Suprapubic skin (tissue), 4 donors: ENCODE results near the gene CAPN7. TPM values are rescaled to one million over a fixed set of nuclear protein-coding genes. Genes with fewer than 3 reads are reported as not detected.

ENCODE experiments used
- DNase-seq, 2 donors: peaks; one replicate each; pipeline ENCODE4 v3.0.0-alpha.2; 2019; ENCODE audit warnings: low spot score in 2 of 2
- H3K27ac ChIP-seq: fragments of 200-600 bp; sonication (generic); one replicate; pipeline ENCODE4 v1.5.1; 2019
- H3K27me3 ChIP-seq: fragments of 200-600 bp; sonication (generic); one replicate; pipeline ENCODE4 v1.5.1; 2019
- H3K36me3 ChIP-seq: fragments of 200-600 bp; sonication (generic); one replicate; pipeline ENCODE4 v1.5.1; 2019
- H3K4me1 ChIP-seq: fragments of 200-600 bp; sonication (generic); one replicate; pipeline ENCODE4 v1.5.1; 2019
- H3K4me3 ChIP-seq: fragments of 200-600 bp; sonication (generic); one replicate; pipeline ENCODE4 v1.5.1; 2019; ENCODE audit warnings: mild to moderate bottlenecking
- H3K9me3 ChIP-seq: fragments of 200-600 bp; sonication (generic); one replicate; pipeline ENCODE4 v1.5.1; 2019
- CTCF ChIP-seq, 2 donors: fragments of 200-600 bp in 1 of 2; fragments of 450-650 bp in 1 of 2; sonication (generic) in 1 of 2; IDR thresholded peaks; one replicate each; pipeline ENCODE4 v1.5.1; 2016 to 2019; ENCODE audit warnings: antibody characterized with exemption in 2 of 2, mild to moderate bottlenecking in 1 of 2, moderate library complexity in 1 of 2
- EP300 ChIP-seq: sonication (generic); formaldehyde crosslinking; IDR thresholded peaks from one replicate; pipeline ENCODE4 v1.6.1; 2017; ENCODE audit warnings: antibody characterized with exemption
- POLR2A ChIP-seq, 2 donors: fragments of 450-650 bp; IDR thresholded peaks; one replicate each; pipeline ENCODE4 v1.6.1; 2017; ENCODE audit warnings: antibody characterized with exemption in 2 of 2, mild to moderate bottlenecking in 2 of 2, moderate library complexity in 2 of 2
- POLR2AphosphoS5 ChIP-seq, 3 donors: sonication (generic); formaldehyde crosslinking; IDR thresholded peaks; one replicate each; pipeline ENCODE4 v1.6.1; 2017; ENCODE audit warnings: antibody characterized with exemption in 3 of 3
- WGBS: methylation state at CpG from one replicate; pipeline ENCODE4 v1.1.5; 2018; 5-methylcytosine and 5-hydroxymethylcytosine counted together
- total RNA-seq, 4 donors: library from RNA; depleted of rRNA; stranded (reverse); fragments of >200 nt; gene quantifications; one replicate each; pipeline ENCODE4 v1.1.0, GENCODE V29; 2016

The CAPN7 gene
- total RNA-seq, 4 donors from 2014 or later: 32.0 to 112 (median 38.2) TPM

- H3K27me3 ChIP-seq: no peaks in the 10 kb centered on the region
- TF ChIP-seq POLR2A (IDR thresholded peaks at IDR 0.05): no peak
- no peak for TF ChIP-seq POLR2AphosphoS5 (IDR thresholded peaks at IDR 0.05)
- no peak for TF ChIP-seq EP300
- no peak for TF ChIP-seq CTCF (IDR thresholded peaks at IDR 0.05)
- H3K4me3 ChIP-seq: no peak overlapping the region
- H3K36me3 ChIP-seq: peaks cover 32% of the 10 kb centered on the region
- H3K9me3 ChIP-seq: no peaks in the 10 kb centered on the region
- H3K4me1 ChIP-seq: peaks cover 17% of the 10 kb centered on the region
- no peak overlapping the region for H3K27ac ChIP-seq
- DNase-seq: no peak
Measured at GRCh38 chr3:15211937-15212336, 5.9 kb downstream of the CAPN7 start.

DNA sequence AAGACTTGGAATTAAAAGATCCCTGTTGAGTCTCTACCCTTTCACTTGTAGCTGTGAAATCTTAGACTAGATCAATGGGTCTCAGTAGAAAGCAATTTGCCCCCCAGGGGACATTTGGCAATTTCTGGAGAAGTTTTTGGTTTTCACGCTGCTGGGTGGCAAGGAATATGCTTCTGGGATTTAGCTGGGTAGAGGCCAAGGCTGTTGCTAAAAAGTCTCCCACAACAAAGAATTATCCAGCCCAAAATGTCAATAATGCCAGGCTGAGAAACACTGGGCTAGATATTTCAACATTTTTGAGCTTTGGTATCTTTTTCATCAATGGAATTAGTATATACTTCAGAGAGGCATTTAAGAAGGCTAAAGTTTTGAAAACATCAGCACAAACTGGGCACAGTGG, 8.7 kb downstream of the CAPN7 start:
- no peaks in the 10 kb centered on the region for H3K4me1 ChIP-seq
- TF ChIP-seq POLR2A (IDR thresholded peaks at IDR 0.05) (no peak), EP300 (no peak), CTCF (IDR thresholded peaks at IDR 0.05) (no peak), POLR2AphosphoS5 (IDR thresholded peaks at IDR 0.05) (no peak)
- no peaks in the 10 kb centered on the region for H3K27me3 ChIP-seq
- DNase-seq: no peak
- H3K9me3 ChIP-seq: no peaks in the 10 kb centered on the region
- no peak overlapping the region for H3K4me3 ChIP-seq
- H3K27ac ChIP-seq: no peak overlapping the region
- 84% methylated on average over 1 of the region's 1 CpG for WGBS
- H3K36me3 ChIP-seq: peaks cover 57% of the 10 kb centered on the region

GRCh38 chr3:15215996-15216395, 9.9 kb downstream of the CAPN7 start:
- no peak for TF ChIP-seq EP300
- no peak for TF ChIP-seq POLR2A (IDR thresholded peaks at IDR 0.05)
- no peak for TF ChIP-seq CTCF (IDR thresholded peaks at IDR 0.05)
- Histone ChIP-seq H3K36me3 (peaks cover 62% of the 10 kb centered on the region), H3K27me3 (no peaks in the 10 kb centered on the region), H3K4me1 (no peaks in the 10 kb centered on the region), H3K9me3 (no peaks in the 10 kb centered on the region), H3K4me3 (no peak overlapping the region), H3K27ac (no peak overlapping the region)
- DNase-seq: no peak
- WGBS: 70% methylated on average over 2 of the region's 2 CpGs

- peaks cover 67% of the 10 kb centered on the region for H3K36me3 ChIP-seq
- no peaks in the 10 kb centered on the region for H3K27me3 ChIP-seq
- no peak for DNase-seq
- WGBS: 88% methylated on average over 1 of the region's 1 CpG
- H3K4me1 ChIP-seq: no peaks in the 10 kb centered on the region
- H3K4me3 ChIP-seq: no peak overlapping the region
- no peak overlapping the region for H3K27ac ChIP-seq
- H3K9me3 ChIP-seq: no peaks in the 10 kb centered on the region
- TF ChIP-seq CTCF (IDR thresholded peaks at IDR 0.05) (no peak), POLR2A (IDR thresholded peaks at IDR 0.05) (no peak), EP300 (no peak), POLR2AphosphoS5 (IDR thresholded peaks at IDR 0.05) (no peak)
Measured at GRCh38 chr3:15216501-15216900, 10.5 kb downstream of the CAPN7 start.

- WGBS: 94% methylated on average over 4 of the region's 4 CpGs
- peaks cover 73% of the 10 kb centered on the region for H3K36me3 ChIP-seq
Measured at GRCh38 chr3:15217011-15217671, 11.1 kb downstream of the CAPN7 start.

More at GRCh38 chr3:15217011-15217671, 11.1 kb downstream of the CAPN7 start:
- no peaks in the 10 kb centered on the region for H3K4me1 ChIP-seq
- DNase-seq: no peak
- H3K4me3 ChIP-seq: no peak overlapping the region
- H3K27ac ChIP-seq: no peak overlapping the region
- H3K27me3 ChIP-seq: no peaks in the 10 kb centered on the region
- TF ChIP-seq EP300: no peak
- TF ChIP-seq POLR2A (IDR thresholded peaks at IDR 0.05): no peak
- TF ChIP-seq POLR2AphosphoS5 (IDR thresholded peaks at IDR 0.05): no peak
- no peak for TF ChIP-seq CTCF (IDR thresholded peaks at IDR 0.05)
- no peaks in the 10 kb centered on the region for H3K9me3 ChIP-seq
